ENCODE results near the gene RAI14.
A peak's percentile ranks its signal among the peaks of the same experiment; 100 is the strongest.

Gene RAI14

DNA sequence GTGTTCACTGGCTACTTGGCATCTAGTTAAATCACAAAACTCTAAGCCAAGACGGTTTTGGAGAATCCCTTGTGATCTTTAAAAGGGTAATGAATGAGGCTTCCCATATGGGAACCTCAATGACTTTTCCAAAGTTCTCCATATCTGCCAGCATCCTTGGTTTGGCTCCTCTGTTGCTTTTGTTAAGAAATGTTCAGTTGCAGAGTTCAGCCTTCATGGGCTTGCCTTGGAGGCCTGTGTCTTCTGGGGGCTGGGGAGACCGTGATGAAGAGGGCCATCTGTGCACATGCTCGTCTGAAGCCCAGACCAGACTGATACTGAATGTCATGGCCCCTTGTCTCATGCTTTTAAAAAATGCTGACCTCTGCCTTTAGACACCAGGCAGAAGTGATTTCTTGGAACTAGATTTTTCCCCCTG lies 84.3 kb downstream of the RAI14 start:
- no peak overlapping the region for H3K27ac ChIP-seq
- no peak for TF ChIP-seq CTCF (conservative IDR thresholded peaks at IDR 0.05)

DNA sequence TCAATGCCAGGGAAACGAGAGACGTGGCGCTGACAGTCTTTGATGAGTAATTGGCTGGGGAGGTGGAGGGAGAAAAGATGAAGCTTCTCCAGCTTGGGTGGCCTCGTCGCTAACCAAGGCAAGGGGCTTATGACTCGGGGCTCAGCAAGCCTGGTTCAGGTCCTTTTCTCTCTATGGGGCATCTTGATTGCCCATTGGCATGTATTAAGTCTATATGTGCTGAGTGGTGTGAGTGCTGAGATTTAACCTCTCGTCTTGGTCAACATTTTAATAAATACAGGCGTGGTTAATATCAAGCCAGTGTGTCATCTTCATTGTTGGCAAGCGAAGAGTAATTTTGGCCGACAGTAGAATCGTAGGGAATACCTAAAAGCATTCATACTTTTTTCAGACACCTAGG lies 85.9 kb downstream of the RAI14 start:
- no peak for TF ChIP-seq CTCF (conservative IDR thresholded peaks at IDR 0.05)

GRCh38 chr5:34743878-34744277 lies 87.8 kb downstream of the RAI14 start:
- no peak for TF ChIP-seq CTCF (conservative IDR thresholded peaks at IDR 0.05)
- no peak overlapping the region for H3K27ac ChIP-seq

More for the DNA sequence above, 85.9 kb downstream of the RAI14 start:
- H3K27ac ChIP-seq: no peak overlapping the region

- no peak overlapping the region for H3K27ac ChIP-seq
- TF ChIP-seq CTCF (conservative IDR thresholded peaks at IDR 0.05): no peak
These were observed 92.3 kb downstream of the RAI14 start for GRCh38 chr5:34748431-34748830.

- no peak overlapping the region; the same call in 1 of the 2 replicates for H3K27ac ChIP-seq
- TF ChIP-seq CTCF (conservative IDR thresholded peaks at IDR 0.05): no peak
These were observed 93.3 kb downstream of the RAI14 start for GRCh38 chr5:34749431-34749873.

DNA sequence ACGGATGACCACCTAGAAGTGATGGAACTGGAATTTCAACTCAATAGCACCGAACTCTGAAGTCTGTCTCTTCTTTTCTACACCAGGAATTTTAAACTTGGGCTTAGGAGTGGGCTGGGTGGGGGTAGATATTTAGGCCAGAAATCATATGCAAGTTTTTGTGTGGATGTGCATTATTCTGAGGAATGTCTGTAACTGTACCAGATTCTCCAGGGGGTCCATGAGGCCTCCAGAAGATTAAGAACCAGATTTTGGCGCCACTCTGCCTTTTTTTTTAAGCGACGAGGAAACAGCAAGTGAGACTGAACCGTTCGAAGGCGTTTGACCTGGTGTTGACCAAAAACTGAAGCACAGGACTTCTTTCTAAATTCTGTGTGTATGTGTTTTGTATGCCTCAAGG lies 94.1 kb downstream of the RAI14 start:
- TF ChIP-seq CTCF (conservative IDR thresholded peaks at IDR 0.05): no peak
- peak overlapping the region; percentile 74; the same call in 1 of the 2 replicates for H3K27ac ChIP-seq

DNA sequence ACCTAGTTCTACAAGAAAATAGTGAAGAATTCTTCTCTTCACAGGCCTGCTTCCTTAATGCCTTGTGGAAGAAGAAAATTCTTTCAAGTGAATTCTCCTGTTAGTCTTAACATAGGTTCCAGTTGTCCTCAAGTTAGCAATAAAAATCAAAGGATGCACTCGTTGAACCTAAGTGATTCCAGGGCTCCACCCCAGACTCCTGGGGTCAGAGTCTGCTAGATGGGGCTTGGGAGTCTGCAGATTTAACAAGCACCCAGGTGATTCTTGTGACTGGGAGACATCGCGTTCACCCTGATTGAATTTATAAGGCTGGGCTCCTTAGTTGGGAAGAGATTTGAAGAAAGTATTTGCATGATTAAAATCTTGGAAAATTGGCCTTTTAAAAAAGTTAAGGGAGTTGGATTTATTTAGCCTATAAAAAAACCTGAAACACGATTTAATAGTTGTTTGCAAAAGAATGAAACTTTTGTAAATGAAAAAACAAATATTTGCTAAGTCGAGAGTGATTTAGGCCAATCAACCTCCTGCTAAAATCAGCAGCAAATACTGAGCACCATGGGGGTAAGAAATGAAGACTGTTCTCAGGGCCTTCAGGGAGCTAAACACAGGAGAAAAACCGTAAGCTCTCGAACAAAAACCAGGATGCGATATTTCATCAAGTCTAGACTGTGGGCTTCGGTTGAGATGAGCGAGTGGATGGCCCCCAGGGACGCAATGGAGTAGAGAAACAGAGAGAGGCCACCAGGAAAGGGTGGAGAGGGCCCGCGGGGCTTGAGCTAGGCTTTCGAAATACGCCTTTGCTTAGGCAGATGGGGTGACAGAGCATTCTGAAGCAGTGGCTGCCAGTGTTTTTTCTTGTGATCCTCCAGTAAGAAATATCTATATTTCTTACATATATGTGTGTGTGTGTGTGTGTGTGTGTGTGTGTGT lies 95.9 kb downstream of the RAI14 start:
- TF ChIP-seq CTCF (conservative IDR thresholded peaks at IDR 0.05): no peak
- peak overlapping the region; percentile 74 for H3K27ac ChIP-seq

GRCh38 chr5:34753236-34753635 lies 97.1 kb downstream of the RAI14 start:
- peak overlapping the region; percentile 74; the same call in 1 of the 2 replicates for H3K27ac ChIP-seq

Measured in VCaP (cell line).